H1 (cell line): ENCODE results near the gene MOB3B. TPM values are rescaled to one million over a fixed set of nuclear protein-coding genes. Genes with fewer than 3 reads are reported as not detected.

ENCODE experiments used
- CTCF ChIA-PET: fragments of 300-600 bp; sonication (Branson Sonifier 250); formaldehyde crosslinking; loops from one replicate; lab custom pipeline; 2021; ENCODE audit not compliant: partially characterized antibody; lab: Charles Lee
- POLR2A ChIA-PET: fragments of 300-600 bp; sonication (Branson Sonifier 250); formaldehyde crosslinking; loops from one replicate; lab custom pipeline; 2021; ENCODE audit warnings: inconsistent platforms; ENCODE audit not compliant: partially characterized antibody; lab: Charles Lee
- DNase-seq, 2 experiments: peaks; one replicate each; pipeline versions ENCODE4 v3.0.0 to v3.0.0-alpha.2; 2010 to 2022; ENCODE audit warnings: low spot score in 2 of 2, low read depth in 1 of 2, mixed read lengths in 1 of 2
- FAIRE-seq: peaks from 2 replicates; lab custom pipeline; 2011; peaks lifted over from hg19 to GRCh38; lab: Jason Lieb, UNC
- H2AFZ ChIP-seq: 2 replicates; pipeline ENCODE4 v1.8.1; 2012; ENCODE audit warnings: low read length, inconsistent platforms
- H2AK5ac ChIP-seq: 2 replicates; pipeline ENCODE4 v1.6.1; 2013; ENCODE audit warnings: low read depth, low read length
- H2BK120ac ChIP-seq: replicated peaks from 2 replicates; pipeline ENCODE3; 2013; ENCODE audit warnings: low read depth, low read length, inconsistent platforms
- H2BK12ac ChIP-seq: 2 replicates; pipeline ENCODE4 v1.6.1; 2013; ENCODE audit warnings: low read depth, low read length
- H2BK15ac ChIP-seq: 2 replicates; pipeline ENCODE4 v1.6.1; 2013; ENCODE audit warnings: low read length
- H2BK20ac ChIP-seq: 2 replicates; pipeline ENCODE4 v1.6.1; 2013; ENCODE audit warnings: low read length
- H2BK5ac ChIP-seq: 2 replicates; pipeline ENCODE4 v1.6.1; 2013; ENCODE audit warnings: low read depth, low read length
- H3K14ac ChIP-seq: 2 replicates; pipeline ENCODE4 v1.6.1; 2013; ENCODE audit warnings: inconsistent platforms; ENCODE audit not compliant: insufficient read length
- H3K18ac ChIP-seq: 2 replicates; pipeline ENCODE4 v1.6.1; 2013; ENCODE audit warnings: low read length; ENCODE audit errors: extremely low read depth
- H3K23ac ChIP-seq: 2 replicates; pipeline ENCODE4 v1.6.1; 2013; ENCODE audit warnings: inconsistent platforms; ENCODE audit not compliant: insufficient read length
- H3K23me2 ChIP-seq: 2 replicates; pipeline ENCODE4 v1.6.1; 2013; ENCODE audit warnings: low read depth, low read length
- H3K27ac ChIP-seq: 2 replicates; pipeline ENCODE4 v1.6.1; 2011; ENCODE audit warnings: low read depth, low read length, inconsistent platforms
- H3K27me3 ChIP-seq, 4 experiments: replicated peaks in 1 of 4; 1 replicate in 1 of 4; 2 replicates in 3 of 4; pipeline versions ENCODE4 v1.6.1 to v1.8.1; 2011 to 2013; ENCODE audit warnings: low read length in 3 of 4, mild to moderate bottlenecking in 3 of 4, inconsistent platforms in 2 of 4, mixed read lengths in 2 of 4, moderate library complexity in 1 of 4; ENCODE audit not compliant: control insufficient read depth in 3 of 4, insufficient read depth in 3 of 4; ENCODE audit errors: extremely low read depth in 1 of 4
- H3K36me3 ChIP-seq, 4 experiments: 2 replicates each; pipeline versions ENCODE4 v1.6.1 to v1.8.1; 2011 to 2013; ENCODE audit warnings: mild to moderate bottlenecking in 4 of 4, low read length in 3 of 4, moderate library complexity in 2 of 4, control low read depth in 1 of 4, inconsistent platforms in 1 of 4; ENCODE audit not compliant: insufficient read depth in 4 of 4, control insufficient read depth in 2 of 4
- H3K4ac ChIP-seq: replicated peaks from 2 replicates; pipeline ENCODE3; 2013; ENCODE audit warnings: low read length, low read depth, mixed read lengths, inconsistent platforms; ENCODE audit not compliant: insufficient read length
- H3K4me1 ChIP-seq, 4 experiments: replicated peaks in 1 of 4; 1 replicate in 1 of 4; 2 replicates in 3 of 4; pipeline versions ENCODE4 v1.6.1 to v1.8.1; 2011 to 2013; ENCODE audit warnings: low read length in 3 of 4, inconsistent platforms in 2 of 4, mixed read lengths in 1 of 4; ENCODE audit not compliant: insufficient read depth in 4 of 4, control insufficient read depth in 3 of 4
- H3K4me2 ChIP-seq, 2 experiments: 2 replicates each; pipeline versions ENCODE4 v1.6.1 to v1.8.1; 2011 to 2013; ENCODE audit warnings: low read depth in 2 of 2, low read length in 2 of 2, control low read depth in 1 of 2, inconsistent platforms in 1 of 2, mild to moderate bottlenecking in 1 of 2; ENCODE audit not compliant: insufficient read depth in 1 of 2
- H3K4me3 ChIP-seq, 4 experiments: fragments of 200-600, 300-600 bp in 1 of 4; sonication (generic), shearing (Covaris generic), sonication (Bioruptor Twin) in 1 of 4; 2 replicates each; pipeline versions ENCODE4 v1.5.1 to v1.8.1; 2011 to 2016; ENCODE audit warnings: low read length in 4 of 4, low read depth in 3 of 4, control low read depth in 2 of 4, inconsistent platforms in 2 of 4, mild to moderate bottlenecking in 2 of 4, mixed read lengths in 1 of 4, moderate library complexity in 1 of 4; ENCODE audit not compliant: insufficient read depth in 2 of 4; ENCODE audit errors: extremely low read depth in 1 of 4
- H3K56ac ChIP-seq: replicated peaks from 2 replicates; pipeline ENCODE3; 2013; ENCODE audit warnings: low read depth, mild to moderate bottlenecking, mixed read lengths, low read length, inconsistent platforms; ENCODE audit not compliant: insufficient read length
- H3K79me1 ChIP-seq: 2 replicates; pipeline ENCODE4 v1.6.1; 2013; ENCODE audit warnings: low read depth, low read length, control low read depth
- H3K79me2 ChIP-seq, 2 experiments: 2 replicates each; pipeline versions ENCODE4 v1.6.1 to v1.8.1; 2012 to 2013; ENCODE audit warnings: low read length in 2 of 2, mild to moderate bottlenecking in 2 of 2, inconsistent platforms in 1 of 2; ENCODE audit not compliant: insufficient read depth in 2 of 2, control insufficient read depth in 1 of 2
- H3K9ac ChIP-seq, 4 experiments: replicated peaks in 1 of 4; 1 replicate in 1 of 4; 2 replicates in 3 of 4; pipeline versions ENCODE4 v1.6.1 to v1.8.1; 2011 to 2013; ENCODE audit warnings: low read depth in 3 of 4, low read length in 3 of 4, control low read depth in 2 of 4, mild to moderate bottlenecking in 2 of 4, moderate library complexity in 2 of 4, inconsistent platforms in 1 of 4; ENCODE audit errors: extremely low read depth in 1 of 4
- H3K9me3 ChIP-seq, 2 experiments: 2 replicates each; pipeline versions ENCODE4 v1.6.1 to v1.8.1; 2012 to 2013; ENCODE audit warnings: mild to moderate bottlenecking in 2 of 2, moderate library complexity in 2 of 2, control low read depth in 1 of 2, inconsistent platforms in 1 of 2, low read depth in 1 of 2, low read length in 1 of 2, mixed read lengths in 1 of 2; ENCODE audit not compliant: insufficient read depth in 2 of 2
- H4K20me1 ChIP-seq, 2 experiments: replicated peaks in 1 of 2; 2 replicates each; pipeline versions ENCODE3 to v1.8.1; 2011 to 2013; ENCODE audit warnings: inconsistent platforms in 2 of 2, low read length in 2 of 2, mild to moderate bottlenecking in 1 of 2; ENCODE audit not compliant: insufficient read depth in 2 of 2, control insufficient read depth in 1 of 2
- H4K5ac ChIP-seq: 2 replicates; pipeline ENCODE4 v1.6.1; 2013; ENCODE audit warnings: low read length, low read depth, mixed read lengths, inconsistent platforms; ENCODE audit not compliant: insufficient read length
- H4K8ac ChIP-seq: 2 replicates; pipeline ENCODE4 v1.8.0; 2013; ENCODE audit warnings: mild to moderate bottlenecking, moderate library complexity, low read length, inconsistent platforms; ENCODE audit not compliant: insufficient read depth; ENCODE audit errors: extremely low read depth
- H4K91ac ChIP-seq: replicated peaks from 2 replicates; pipeline ENCODE3; 2013; ENCODE audit warnings: low read length, mixed read lengths, inconsistent platforms; ENCODE audit not compliant: insufficient read length
- BACH1 ChIP-seq: IDR thresholded peaks from 2 replicates; pipeline ENCODE4 v1.6.1; 2012; ENCODE audit warnings: low read length, improper control_type of control experiment
- BCL11A ChIP-seq, 2 experiments: IDR thresholded peaks; one replicate each; pipeline ENCODE4 v1.6.1; 2011; ENCODE audit warnings: low read depth in 2 of 2, low read length in 2 of 2, mild to moderate bottlenecking in 2 of 2
- CBX8 ChIP-seq: fragments of 300-800, 300-1000 bp; sonication (generic); IDR thresholded peaks from 2 replicates; pipeline ENCODE4 v1.7.1; 2016; ENCODE audit warnings: low read depth, low read length, borderline replicate concordance
- CHD2 ChIP-seq: IDR thresholded peaks from 2 replicates; pipeline ENCODE4 v1.6.1; 2012; ENCODE audit warnings: low read length, improper control_type of control experiment
- FOSL1 ChIP-seq: IDR thresholded peaks from 2 replicates; pipeline ENCODE4 v1.6.1; 2011; ENCODE audit warnings: mild to moderate bottlenecking, low read depth, low read length, moderate library complexity; ENCODE audit not compliant: insufficient read depth
- GTF2F1 ChIP-seq: IDR thresholded peaks from 2 replicates; pipeline ENCODE4 v1.6.1; 2012; ENCODE audit warnings: low read depth, low read length, improper control_type of control experiment, borderline replicate concordance
- KDM1A ChIP-seq: fragments of 200-600, 300-600 bp; sonication (generic); IDR thresholded peaks from 2 replicates; pipeline ENCODE4 v1.7.1; 2016; ENCODE audit warnings: mild to moderate bottlenecking, low read length, borderline replicate concordance
- KDM4A ChIP-seq: IDR thresholded peaks from one replicate; pipeline ENCODE4 v1.7.1; 2012; ENCODE audit warnings: low read depth, mild to moderate bottlenecking, moderate library complexity, low read length, inconsistent platforms; ENCODE audit not compliant: severe bottlenecking
- MAX ChIP-seq: IDR thresholded peaks from 2 replicates; pipeline ENCODE4 v1.6.1; 2012; ENCODE audit warnings: inconsistent platforms
- RAD21 ChIP-seq, 2 experiments: IDR thresholded peaks in 1 of 2; conservative IDR thresholded peaks in 1 of 2; 2 replicates each; pipeline ENCODE4 v1.6.1; 2011; ENCODE audit warnings: low read depth in 2 of 2, low read length in 2 of 2, improper control_type of control experiment in 1 of 2, inconsistent platforms in 1 of 2, mild to moderate bottlenecking in 1 of 2, moderate library complexity in 1 of 2
- RXRA ChIP-seq: IDR thresholded peaks from 2 replicates; pipeline ENCODE4 v1.6.1; 2011; ENCODE audit warnings: low read depth, mild to moderate bottlenecking, low read length, moderate library complexity; ENCODE audit not compliant: insufficient read depth
- SRF ChIP-seq: IDR thresholded peaks from 2 replicates; pipeline ENCODE4 v1.6.1; 2011; ENCODE audit warnings: mild to moderate bottlenecking, low read depth, low read length, moderate library complexity
- TCF12 ChIP-seq: IDR thresholded peaks from 2 replicates; pipeline ENCODE4 v1.6.1; 2011; ENCODE audit warnings: low read depth, mild to moderate bottlenecking, low read length
- WGBS, 2 experiments: shearing (Covaris generic) in 1 of 2; methylation state at CpG; one replicate each; pipeline versions ENCODE4 v1.1.6 to v1.1.7; 2013 to 2015; ENCODE audit warnings: low lambda C conversion rate in 2 of 2, mixed read lengths in 2 of 2, inconsistent platforms in 1 of 2, low coverage in 1 of 2, missing lambda C conversion rate in 1 of 2; ENCODE audit not compliant: insufficient replicate concordance in 2 of 2, insufficient coverage in 1 of 2, insufficient read length in 1 of 2; ENCODE audit errors: extremely low coverage in 1 of 2, missing lambda C conversion rate in 1 of 2; 5-methylcytosine and 5-hydroxymethylcytosine counted together
- polyA plus RNA-seq, 7 experiments: library from polyadenylated mRNA; depleted of rRNA in 3 of 7; stranded (reverse) in 5 of 7; unstranded in 2 of 7; fragments of >200 nt in 5 of 7; fragments of 200-250 nt in 2 of 7; gene quantifications; 1 replicate in 5 of 7; 2 replicates in 1 of 7; 4 replicates in 1 of 7; pipeline versions ENCODE4 v1.2.1 to v1.2.3, GENCODE V29; 2011 to 2013; ENCODE audit warnings: missing spikeins in 2 of 7, mixed read lengths in 2 of 7
- total RNA-seq: library from RNA; stranded (reverse); fragmentation: NEBNext Ultra II Directional; extraction: Animal tissue kit (Norgen Biotek cat#: 25700); gene quantifications from 2 replicates; pipeline ENCODE4 v1.2.1, GENCODE V29; 2021
- TF ChIP-seq, protein P1 (sequence below): IDR thresholded peaks from 2 replicates; pipeline ENCODE4 v1.6.1; 2012; ENCODE audit warnings: inconsistent platforms

Gene MOB3B
- total and polyA plus RNA-seq, 2 of the 8 experiments (the other 6 are each of a cell fraction or from before 2014, with no cell fraction given): 12.7 to 16.1 TPM

DNA sequence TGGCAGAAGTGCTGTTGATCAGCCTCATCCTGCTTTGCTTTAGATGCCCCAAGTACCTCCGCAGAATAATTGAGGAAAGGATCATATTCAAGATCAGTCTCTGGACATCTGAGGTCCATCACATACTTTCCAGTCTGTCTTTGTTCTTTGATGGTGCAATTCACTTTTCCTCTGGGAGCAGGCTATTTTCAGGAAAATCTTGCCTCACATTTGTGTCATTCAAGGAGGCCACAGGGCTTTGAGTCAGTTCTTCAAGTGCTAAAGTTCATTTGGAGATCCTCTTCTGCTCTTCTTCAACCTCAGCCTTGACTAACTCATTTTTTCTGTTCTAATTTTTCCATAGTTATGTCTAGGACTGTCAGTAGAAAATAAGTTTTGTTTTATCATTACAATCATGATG lies 251.2 kb downstream of the MOB3B start:
- CTCF ChIA-PET: interaction anchor here (2.5 to 3.5 kb wide), 2 partner anchors 17 to 30 kb away, joined by 15 read pairs; no protein-coding TSS in a partner anchor
- H2BK12ac ChIP-seq: no peak overlapping the region
- no peak for TF ChIP-seq MAX
- TF ChIP-seq KDM1A: no peak
- TF ChIP-seq BACH1: no peak
- TF ChIP-seq SRF: no peak
- TF ChIP-seq RAD21 (IDR thresholded peaks at IDR 0.05 in 1 of 2, conservative IDR thresholded peaks at IDR 0.05 in 1 of 2; ENCODE audit: low read depth in 2 of 2, low read length in 2 of 2): no peak
- no peak for TF ChIP-seq GTF2F1
- TF ChIP-seq RXRA: no peak
- TF ChIP-seq FOSL1: no peak
- no peak for TF ChIP-seq CHD2
- TF ChIP-seq, protein P1, sequence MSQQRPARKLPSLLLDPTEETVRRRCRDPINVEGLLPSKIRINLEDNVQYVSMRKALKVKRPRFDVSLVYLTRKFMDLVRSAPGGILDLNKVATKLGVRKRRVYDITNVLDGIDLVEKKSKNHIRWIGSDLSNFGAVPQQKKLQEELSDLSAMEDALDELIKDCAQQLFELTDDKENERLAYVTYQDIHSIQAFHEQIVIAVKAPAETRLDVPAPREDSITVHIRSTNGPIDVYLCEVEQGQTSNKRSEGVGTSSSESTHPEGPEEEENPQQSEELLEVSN: no peak
- no peak for TF ChIP-seq TCF12
- TF ChIP-seq KDM4A: no peak
- TF ChIP-seq CBX8: no peak
- no peak for TF ChIP-seq BCL11A (IDR thresholded peaks at IDR 0.05; ENCODE audit: low read depth in 2 of 2, low read length in 2 of 2)

More for the DNA sequence above, 251.2 kb downstream of the MOB3B start:
- 92% methylated on average over 1 of the region's 1 CpG; no CpG with 5 or more reads in 1 of the 2 experiments for WGBS, 2 experiments
- Histone ChIP-seq H3K23me2 (no peaks in the 10 kb centered on the region), H3K27me3 (no peaks in the 10 kb centered on the region), H3K4me3 (no peak overlapping the region), H3K18ac (no peak overlapping the region), H3K14ac (no peak overlapping the region), H3K79me2 (no peaks in the 10 kb centered on the region), H3K4me2 (no peak overlapping the region), H2BK5ac (no peak overlapping the region), H2BK120ac (no peak overlapping the region), H3K4me1 (no peaks in the 10 kb centered on the region; a peak in 1 of 7 replicates), H3K36me3 (no peaks in the 10 kb centered on the region), H3K56ac (no peak overlapping the region), H3K27ac (no peak overlapping the region), H2AK5ac (no peak overlapping the region), H3K79me1 (no peaks in the 10 kb centered on the region), H2BK20ac (no peak overlapping the region), H2AFZ (no peak overlapping the region), H3K9ac (no peak overlapping the region), H3K4ac (no peak overlapping the region), H3K9me3 (no peaks in the 10 kb centered on the region), H4K8ac (no peak overlapping the region), H2BK15ac (no peak overlapping the region), H4K91ac (no peak overlapping the region), H4K5ac (no peak overlapping the region), H3K23ac (no peak overlapping the region), H4K20me1 (no peaks in the 10 kb centered on the region)
- DNase-seq (no peak), FAIRE-seq (no peak)
- POLR2A ChIA-PET: interaction anchor here (0.5 kb wide), 1 partner anchor 518 kb away, joined by 3 read pairs; no protein-coding TSS in a partner anchor
